ENCODE results near the gene CDRT15L2.
"Not testable (repeated sequence)": the region's sequence is repeated elsewhere in the genome, so short reads cannot be mapped to it uniquely, and the experiment has no call there.

The CDRT15L2 gene

GRCh38 chr17:20579424-20579823, at the start of gene CDRT15L2:
Gene CDRT15L2 (plus strand): TSS chr17:20579724. CDS start chr17:20579744, 20 bp downstream.
- DNase-seq (ENCODE audit: low read depth): not testable (repeated sequence)

GRCh38 chr17:20530104-20530503, 49.4 kb upstream of the CDRT15L2 start:
- DNase-seq (ENCODE audit: low read depth): not testable (repeated sequence)

- not testable (repeated sequence) for DNase-seq (ENCODE audit: low read depth)
These were observed 46.9 kb upstream of the CDRT15L2 start for GRCh38 chr17:20532544-20533090.

- DNase-seq (ENCODE audit: low read depth): not testable (repeated sequence)
These were observed 46.3 kb upstream of the CDRT15L2 start for GRCh38 chr17:20533206-20533605.

GRCh38 chr17:20534711-20535550, 44.6 kb upstream of the CDRT15L2 start:
- DNase-seq (ENCODE audit: low read depth): not testable (repeated sequence)

GRCh38 chr17:20540414-20540813, 39.1 kb upstream of the CDRT15L2 start:
- DNase-seq (ENCODE audit: low read depth): not testable (repeated sequence)

GRCh38 chr17:20540865-20541264, 38.7 kb upstream of the CDRT15L2 start:
- not testable (repeated sequence) for DNase-seq (ENCODE audit: low read depth)

- DNase-seq (ENCODE audit: low read depth): not testable (repeated sequence)
These were observed 37.5 kb upstream of the CDRT15L2 start for GRCh38 chr17:20541853-20542546.

GRCh38 chr17:20547923-20548322, 31.6 kb upstream of the CDRT15L2 start:
- not testable (repeated sequence) for DNase-seq (ENCODE audit: low read depth)

- DNase-seq (ENCODE audit: low read depth): not testable (repeated sequence)
These were observed 26.6 kb upstream of the CDRT15L2 start for GRCh38 chr17:20552920-20553319.

GRCh38 chr17:20554728-20555127, 24.8 kb upstream of the CDRT15L2 start:
- not testable (repeated sequence) for DNase-seq (ENCODE audit: low read depth)

- DNase-seq (ENCODE audit: low read depth): not testable (repeated sequence)
These were observed 24.2 kb upstream of the CDRT15L2 start for GRCh38 chr17:20555135-20556010.

GRCh38 chr17:20558096-20558495, 21.4 kb upstream of the CDRT15L2 start:
- DNase-seq (ENCODE audit: low read depth): not testable (repeated sequence)

- DNase-seq (ENCODE audit: low read depth): not testable (repeated sequence)
These were observed 20.5 kb upstream of the CDRT15L2 start for GRCh38 chr17:20559018-20559417.

GRCh38 chr17:20562587-20562986, 16.9 kb upstream of the CDRT15L2 start:
- no peak for DNase-seq (ENCODE audit: low read depth)

GRCh38 chr17:20565245-20565644, 14.3 kb upstream of the CDRT15L2 start:
- DNase-seq (ENCODE audit: low read depth): not testable (repeated sequence)

- DNase-seq (ENCODE audit: low read depth): no peak
These were observed 13.8 kb upstream of the CDRT15L2 start for GRCh38 chr17:20565711-20566110.

- DNase-seq (ENCODE audit: low read depth): not testable (repeated sequence)
These were observed 12.8 kb upstream of the CDRT15L2 start for GRCh38 chr17:20566736-20567135.

- not testable (repeated sequence) for DNase-seq (ENCODE audit: low read depth)
These were observed 12.1 kb upstream of the CDRT15L2 start for GRCh38 chr17:20567421-20567820.

GRCh38 chr17:20568604-20569003, 10.9 kb upstream of the CDRT15L2 start:
- not testable (repeated sequence) for DNase-seq (ENCODE audit: low read depth)

- not testable (repeated sequence) for DNase-seq (ENCODE audit: low read depth)
These were observed 7.9 kb upstream of the CDRT15L2 start for GRCh38 chr17:20571653-20572052.

GRCh38 chr17:20573216-20573615, 6.3 kb upstream of the CDRT15L2 start:
- not testable (repeated sequence) for DNase-seq (ENCODE audit: low read depth)

Measured in activated T-cell treated with anti-CD3 and anti-CD28 coated beads for 24 hours (primary cell).